ENCODE results near the gene RNF208.

Gene RNF208

DNA sequence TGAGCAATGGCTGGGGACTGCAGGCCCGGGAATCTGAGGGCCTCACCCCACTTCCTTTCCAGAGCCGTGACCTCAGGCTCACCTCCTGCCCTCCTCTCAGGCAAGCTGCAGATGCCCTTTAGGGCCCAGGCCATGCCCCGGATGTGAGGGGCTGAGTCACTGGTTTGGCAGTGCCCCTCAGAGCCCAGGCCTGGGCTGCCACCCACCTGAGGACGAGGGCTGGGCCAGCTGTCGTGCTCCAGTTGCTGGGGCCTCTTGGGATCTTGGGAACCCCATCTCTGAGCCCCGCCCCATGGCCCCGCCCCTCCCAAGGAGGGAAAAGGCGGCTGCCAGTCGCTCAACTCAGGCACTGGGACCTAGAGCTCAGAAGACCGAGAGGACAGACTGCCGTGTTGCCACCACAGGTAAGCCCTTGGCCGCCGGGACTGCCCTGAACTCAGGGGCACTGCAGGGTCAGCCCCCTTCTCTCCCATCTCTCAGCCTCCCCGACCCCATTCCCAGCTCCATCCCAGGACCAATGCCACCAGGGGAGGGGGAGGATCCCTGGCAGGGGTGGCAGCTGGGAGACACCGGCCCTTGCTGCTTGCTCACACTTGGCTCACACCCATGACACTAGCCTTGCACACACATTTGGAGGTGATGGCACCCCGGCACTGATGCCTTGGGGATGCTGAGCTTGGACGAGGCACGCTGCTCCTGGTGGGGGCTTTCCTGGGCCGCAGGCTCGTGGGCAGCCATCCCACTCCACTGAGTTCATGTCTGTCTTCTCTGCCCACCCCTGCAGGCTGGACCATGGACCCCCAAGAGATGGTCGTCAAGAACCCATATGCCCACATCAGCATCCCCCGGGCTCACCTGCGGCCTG lies 3.0 kb upstream of the RNF208 start, which contains the start of gene CYSRT1:
Gene CYSRT1, plus strand, starts transcription at position 345 of the 865 bp plus-strand sequence. Its CDS starts 448 bp downstream, at position 793.
- Histone ChIP-seq H3K9me3 (ENCODE audit: control insufficient read depth, low read length) (no peaks in the 10 kb centered on the region), H3K4me3 (ENCODE audit: extremely low read depth, insufficient read depth, low read length, poor library complexity, severe bottlenecking) (peak within 1 kb of the TSS; percentile 82), H3K36me3 (ENCODE audit: control insufficient read depth, insufficient read depth, low read length) (no peaks in the 10 kb centered on the region), H3K27ac (ENCODE audit: low read depth, low read length, severe bottlenecking) (no peak within 1 kb of the TSS), H3K4me1 (ENCODE audit: control insufficient read depth, insufficient read depth, low read length, poor library complexity, severe bottlenecking) (peaks cover 7% of the 10 kb centered on the region)
- 77 to 82% methylated on average over 16 to 17 of the region's 23 CpGs for WGBS, 2 experiments (ENCODE audit: insufficient coverage in 2 of 2)

DNA sequence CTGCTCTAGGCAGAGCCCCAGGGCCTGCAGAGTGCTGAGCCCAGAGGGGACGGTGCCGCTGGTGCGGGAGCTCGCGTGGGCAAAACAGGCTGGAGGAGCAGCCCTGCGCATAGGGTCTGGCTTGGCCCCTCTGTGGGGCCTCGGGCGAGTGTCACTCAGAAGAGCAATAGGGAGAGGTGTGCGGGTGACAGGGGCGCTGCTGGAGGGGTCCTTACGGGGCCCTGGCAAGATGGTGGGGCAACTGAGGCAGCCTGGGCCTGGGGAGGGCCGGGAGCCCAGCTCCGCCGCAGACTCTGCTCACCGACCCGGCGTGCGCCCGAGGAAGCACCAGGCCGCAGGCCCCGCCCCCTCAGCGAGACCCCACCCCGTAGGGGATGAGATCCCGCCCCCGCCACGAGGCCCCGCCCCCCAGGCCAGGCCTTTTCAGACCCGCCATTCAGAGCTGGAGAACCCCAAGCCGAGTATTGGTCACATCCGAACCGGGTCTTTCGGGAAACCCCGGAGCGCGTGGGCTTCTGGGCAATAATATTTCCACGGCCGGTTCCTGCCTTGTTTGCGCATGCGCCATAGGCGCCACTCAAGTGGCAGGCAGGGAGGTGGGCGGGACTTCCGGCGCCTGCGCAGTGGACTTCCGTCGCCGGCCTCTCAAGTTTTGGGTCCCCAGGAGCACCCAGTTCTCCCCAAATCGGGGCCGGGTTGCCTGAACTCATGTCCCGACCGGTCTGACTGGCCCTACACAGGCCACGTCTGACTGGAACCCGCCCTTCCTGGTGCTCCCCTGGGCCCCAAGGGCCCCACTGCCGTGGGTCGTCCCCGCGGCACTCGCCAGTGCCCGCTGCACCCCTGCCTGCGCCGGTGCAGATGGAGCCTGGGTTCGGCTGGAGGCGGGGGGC lies 1.3 kb upstream of the RNF208 start:
- Histone ChIP-seq H3K4me3 (ENCODE audit: extremely low read depth, insufficient read depth, low read length, poor library complexity, severe bottlenecking) (peak overlapping the region; percentile 82), H3K36me3 (ENCODE audit: control insufficient read depth, insufficient read depth, low read length) (no peaks in the 10 kb centered on the region), H3K27ac (ENCODE audit: low read depth, low read length, severe bottlenecking) (peak overlapping the region; percentile 66), H3K4me1 (ENCODE audit: control insufficient read depth, insufficient read depth, low read length, poor library complexity, severe bottlenecking) (peaks cover 12% of the 10 kb centered on the region), H3K9me3 (ENCODE audit: control insufficient read depth, low read length) (no peaks in the 10 kb centered on the region)
- WGBS, 2 experiments (ENCODE audit: insufficient coverage in 2 of 2) = 4% methylated on average over 45 to 52 of the region's 63 CpGs

DNA sequence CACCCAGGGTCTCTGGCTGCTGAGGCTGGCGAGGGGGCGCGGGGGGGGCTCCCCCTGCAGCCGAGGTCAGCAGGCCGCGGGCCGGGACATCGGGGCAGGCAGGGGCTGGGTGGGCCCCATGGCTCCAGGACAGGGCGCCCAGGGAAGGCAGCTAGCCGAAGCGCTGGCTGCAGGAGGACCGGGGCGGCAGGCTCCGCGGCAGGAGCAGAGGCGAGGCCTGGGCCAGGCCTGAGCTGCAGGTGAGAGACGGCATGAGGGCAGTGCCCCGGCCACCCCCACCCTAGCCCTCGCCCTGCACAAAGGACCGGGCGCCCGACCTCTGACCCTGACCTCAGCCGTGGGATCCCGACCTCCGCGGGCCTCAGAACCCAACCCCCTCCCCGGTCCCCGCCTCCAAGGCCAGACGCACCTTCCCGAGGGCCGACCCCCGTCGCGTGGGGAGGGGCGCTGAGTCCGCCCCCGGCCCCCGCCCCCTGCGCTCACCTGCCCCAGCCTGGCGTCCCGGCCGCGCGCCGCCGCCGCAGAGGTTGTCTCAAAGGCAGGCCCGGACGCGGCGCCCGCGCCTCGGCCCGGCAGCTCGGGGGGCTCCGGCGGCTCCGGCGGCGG lies 431 bp downstream of the RNF208 start:
- Histone ChIP-seq H3K4me3 (ENCODE audit: extremely low read depth, insufficient read depth, low read length, poor library complexity, severe bottlenecking) (peak overlapping the region; percentile 36), H3K4me1 (ENCODE audit: control insufficient read depth, insufficient read depth, low read length, poor library complexity, severe bottlenecking) (peaks cover 21% of the 10 kb centered on the region), H3K27ac (ENCODE audit: low read depth, low read length, severe bottlenecking) (no peak overlapping the region), H3K9me3 (ENCODE audit: control insufficient read depth, low read length) (no peaks in the 10 kb centered on the region), H3K36me3 (ENCODE audit: control insufficient read depth, insufficient read depth, low read length) (peaks cover 2% of the 10 kb centered on the region)
- WGBS, 2 experiments (ENCODE audit: insufficient coverage in 2 of 2) = 8 to 20% methylated on average over 20 to 54 of the region's 61 CpGs

DNA sequence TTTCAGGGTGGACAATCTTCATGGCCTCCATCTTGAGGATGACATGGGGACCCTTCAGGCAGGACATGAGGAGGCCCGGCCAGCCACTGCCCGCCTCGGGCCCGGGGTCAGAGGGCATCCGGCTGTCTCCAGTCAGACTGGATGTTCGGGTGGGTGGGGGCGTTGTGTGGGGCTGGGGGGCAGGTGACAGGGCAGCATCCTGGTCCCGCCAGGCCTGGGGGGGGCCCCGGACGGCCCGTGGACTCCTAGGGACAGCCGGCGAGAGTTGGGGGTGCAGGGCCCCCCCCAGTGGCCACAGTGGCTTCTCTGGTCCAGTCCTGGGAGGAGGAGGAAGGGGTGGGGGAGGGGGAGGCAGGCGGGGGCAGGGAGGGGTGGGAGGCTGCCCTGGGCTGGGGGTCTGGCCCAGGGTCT lies 940 bp downstream of the RNF208 start:
- WGBS, 2 experiments (ENCODE audit: insufficient coverage in 2 of 2) = 95% methylated on average over 4 of the region's 14 CpGs; no CpG with 5 or more reads in 1 of the 2 experiments
- H3K4me3 ChIP-seq (ENCODE audit: extremely low read depth, insufficient read depth, low read length, poor library complexity, severe bottlenecking) = no peak overlapping the region

DNA sequence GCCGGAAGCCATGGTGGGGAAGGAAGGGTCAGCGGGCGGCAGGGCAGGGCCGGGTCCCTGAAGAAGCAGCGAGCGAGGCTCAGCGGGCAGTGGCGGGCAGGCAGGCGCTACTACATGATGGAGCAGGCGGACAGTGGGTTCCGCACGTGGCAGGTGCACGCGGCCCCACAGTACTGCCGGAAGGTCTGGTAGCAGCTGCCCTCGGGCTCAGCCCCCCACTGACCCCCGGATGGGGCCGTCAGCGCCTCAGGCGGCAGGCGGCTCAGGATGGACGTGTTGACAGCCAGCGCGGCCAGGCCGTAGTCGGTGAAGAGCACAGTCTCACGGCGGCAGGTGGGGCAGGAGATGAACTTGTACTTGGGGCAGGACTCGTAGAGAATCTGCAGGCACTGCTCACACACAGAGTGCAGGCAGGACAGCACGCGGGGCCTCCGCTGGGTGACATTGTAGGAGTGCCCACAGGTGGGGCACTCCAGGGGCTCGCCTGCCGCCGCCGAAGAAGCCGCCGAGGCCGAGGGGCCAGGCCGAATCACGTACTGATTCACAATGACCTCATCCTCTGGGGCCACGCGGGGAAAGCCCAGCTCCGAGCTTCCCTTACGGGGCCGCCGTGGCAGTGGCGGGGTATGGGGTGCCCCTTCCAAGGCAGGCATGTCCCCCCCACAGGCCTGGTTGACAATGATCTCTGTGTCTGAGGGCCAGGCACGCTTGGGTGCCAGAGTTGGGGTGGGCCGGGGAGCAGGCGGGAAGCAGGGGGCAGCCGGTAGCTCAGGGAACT lies 1.5 kb downstream of the RNF208 start:
- H3K27ac ChIP-seq (ENCODE audit: low read depth, low read length, severe bottlenecking) = no peak overlapping the region
- peaks cover 21% of the 10 kb centered on the region for H3K4me1 ChIP-seq (ENCODE audit: control insufficient read depth, insufficient read depth, low read length, poor library complexity, severe bottlenecking)
- WGBS, 2 experiments (ENCODE audit: insufficient coverage in 2 of 2) = 96% methylated on average over 48 to 50 of the region's 52 CpGs
- no peak overlapping the region for H3K4me3 ChIP-seq (ENCODE audit: extremely low read depth, insufficient read depth, low read length, poor library complexity, severe bottlenecking)
- H3K9me3 ChIP-seq (ENCODE audit: control insufficient read depth, low read length) = no peaks in the 10 kb centered on the region
- peaks cover 11% of the 10 kb centered on the region for H3K36me3 ChIP-seq (ENCODE audit: control insufficient read depth, insufficient read depth, low read length)

More for the DNA sequence above, 940 bp downstream of the RNF208 start:
- Histone ChIP-seq H3K27ac (ENCODE audit: low read depth, low read length, severe bottlenecking) (no peak overlapping the region), H3K36me3 (ENCODE audit: control insufficient read depth, insufficient read depth, low read length) (peaks cover 7% of the 10 kb centered on the region), H3K4me1 (ENCODE audit: control insufficient read depth, insufficient read depth, low read length, poor library complexity, severe bottlenecking) (peaks cover 21% of the 10 kb centered on the region), H3K9me3 (ENCODE audit: control insufficient read depth, low read length) (no peaks in the 10 kb centered on the region)

DNA sequence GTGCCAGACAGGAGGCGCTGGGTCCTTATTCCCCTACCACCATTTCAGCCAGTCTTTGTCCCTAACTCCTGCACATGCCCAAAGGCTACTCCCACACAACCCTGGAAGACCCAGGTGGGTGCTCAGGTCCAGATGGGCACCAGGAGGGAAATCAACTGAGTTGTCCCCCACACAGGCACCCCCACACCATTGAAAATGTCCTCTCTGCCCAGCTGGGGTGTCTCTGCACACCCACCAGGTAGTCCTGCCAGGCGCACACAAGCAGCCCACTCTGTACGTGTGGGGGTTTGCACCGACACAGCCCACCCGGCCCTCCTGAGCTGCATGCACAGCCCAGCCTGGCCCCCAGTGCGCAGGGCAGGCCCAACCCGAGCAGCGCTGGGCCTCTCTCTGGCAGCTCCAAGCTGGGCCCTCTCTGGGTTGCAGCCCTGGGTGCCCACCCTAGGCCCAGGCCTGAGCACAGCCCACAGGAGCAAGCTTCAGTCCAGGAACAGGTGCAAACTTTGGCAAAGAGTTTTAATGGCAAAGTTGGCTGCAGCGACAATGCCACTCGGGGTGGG lies 2.2 kb downstream of the RNF208 start:
- Histone ChIP-seq H3K27ac (ENCODE audit: low read depth, low read length, severe bottlenecking) (no peak overlapping the region), H3K4me3 (ENCODE audit: extremely low read depth, insufficient read depth, low read length, poor library complexity, severe bottlenecking) (no peak overlapping the region), H3K9me3 (ENCODE audit: control insufficient read depth, low read length) (no peaks in the 10 kb centered on the region), H3K36me3 (ENCODE audit: control insufficient read depth, insufficient read depth, low read length) (peaks cover 17% of the 10 kb centered on the region), H3K4me1 (ENCODE audit: control insufficient read depth, insufficient read depth, low read length, poor library complexity, severe bottlenecking) (peaks cover 21% of the 10 kb centered on the region)
- WGBS, 2 experiments (ENCODE audit: insufficient coverage in 2 of 2) = 96 to 98% methylated on average over 8 to 10 of the region's 10 CpGs

DNA sequence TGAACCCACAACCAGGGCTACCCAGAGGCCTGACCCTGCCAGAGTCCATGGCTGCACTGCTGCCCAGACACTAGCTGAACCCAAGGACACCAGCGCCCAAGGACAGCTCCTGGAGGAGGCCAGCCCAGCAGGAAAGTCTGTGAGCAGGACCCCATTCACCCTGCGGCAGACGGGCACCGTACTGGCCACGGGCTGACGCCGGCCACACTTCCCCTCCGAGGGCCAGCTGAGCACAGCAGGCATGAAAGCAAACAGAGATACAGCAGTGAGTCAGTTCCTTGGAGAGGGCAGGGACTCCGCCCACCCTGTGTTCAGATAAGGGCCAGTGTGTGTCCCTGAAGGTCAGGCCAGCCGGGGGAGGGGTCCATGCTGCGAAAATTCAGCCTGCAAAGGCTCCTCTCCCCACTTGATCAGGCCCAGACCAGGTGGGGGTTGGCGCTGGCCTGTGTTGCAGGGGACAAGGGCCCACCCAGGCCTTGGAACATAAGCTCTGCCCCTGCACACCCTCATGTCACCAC lies 3.2 kb downstream of the RNF208 start:
- WGBS, 2 experiments (ENCODE audit: insufficient coverage in 2 of 2) = 42 to 56% methylated on average over 10 to 12 of the region's 12 CpGs

DNA sequence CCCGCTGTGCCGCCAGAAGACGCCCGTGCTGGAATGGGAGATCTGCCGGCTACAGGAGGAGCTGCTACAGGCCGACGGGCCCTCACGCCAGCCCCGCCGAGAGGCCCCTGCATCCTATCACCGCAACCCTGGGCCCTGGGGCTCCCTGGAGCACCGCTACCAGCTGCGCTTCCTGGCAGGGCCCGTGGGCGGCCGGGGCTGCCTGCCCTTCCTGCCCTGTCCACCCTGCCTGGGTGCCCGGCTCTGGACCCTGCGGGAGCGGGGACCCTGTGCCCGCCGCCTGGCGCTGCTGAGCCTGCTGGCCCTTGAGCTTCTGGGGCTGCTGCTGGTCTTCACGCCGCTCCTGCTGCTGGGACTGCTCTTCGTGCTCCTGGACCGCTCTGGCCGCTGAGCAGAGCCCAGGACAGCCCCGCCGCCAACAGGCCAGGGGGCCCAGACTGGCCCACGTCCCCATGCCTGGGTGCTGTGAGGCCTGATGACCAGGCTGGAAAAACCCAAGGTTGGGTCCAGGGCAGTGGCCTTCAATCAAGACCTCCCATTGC lies 3.8 kb downstream of the RNF208 start:
- H3K27ac ChIP-seq (ENCODE audit: low read depth, low read length, severe bottlenecking) = peak overlapping the region; percentile 66
- no peaks in the 10 kb centered on the region for H3K9me3 ChIP-seq (ENCODE audit: control insufficient read depth, low read length)
- no peak overlapping the region for H3K4me3 ChIP-seq (ENCODE audit: extremely low read depth, insufficient read depth, low read length, poor library complexity, severe bottlenecking)
- H3K36me3 ChIP-seq (ENCODE audit: control insufficient read depth, insufficient read depth, low read length) = peaks cover 29% of the 10 kb centered on the region
- 95 to 96% methylated on average over 27 to 30 of the region's 30 CpGs for WGBS, 2 experiments (ENCODE audit: insufficient coverage in 2 of 2)
- peaks cover 18% of the 10 kb centered on the region for H3K4me1 ChIP-seq (ENCODE audit: control insufficient read depth, insufficient read depth, low read length, poor library complexity, severe bottlenecking)

More for the DNA sequence above, 3.2 kb downstream of the RNF208 start:
- H3K27ac ChIP-seq (ENCODE audit: low read depth, low read length, severe bottlenecking) = peak overlapping the region; percentile 66
- no peaks in the 10 kb centered on the region for H3K9me3 ChIP-seq (ENCODE audit: control insufficient read depth, low read length)
- H3K4me3 ChIP-seq (ENCODE audit: extremely low read depth, insufficient read depth, low read length, poor library complexity, severe bottlenecking) = no peak overlapping the region
- peaks cover 24% of the 10 kb centered on the region for H3K36me3 ChIP-seq (ENCODE audit: control insufficient read depth, insufficient read depth, low read length)
- H3K4me1 ChIP-seq (ENCODE audit: control insufficient read depth, insufficient read depth, low read length, poor library complexity, severe bottlenecking) = peaks cover 18% of the 10 kb centered on the region
